CD8-positive, alpha-beta memory T cell (primary cell): ENCODE results near the gene NFATC3. TPM values are rescaled to one million over a fixed set of nuclear protein-coding genes. Genes with fewer than 3 reads are reported as not detected.

Experiments
- CTCF ChIA-PET: fragments of 350-600 bp; sonication (Branson Sonifier 250); formaldehyde crosslinking; loops from one replicate; lab custom pipeline; 2021; ENCODE audit warnings: antibody characterized with exemption; lab: Charles Lee
- POLR2A ChIA-PET: fragments of 350-600 bp; sonication (Branson Sonifier 250); formaldehyde crosslinking; loops from one replicate; lab custom pipeline; 2021; ENCODE audit warnings: antibody characterized with exemption; lab: Charles Lee
- DNase-seq, 5 donors: peaks; one replicate each; pipeline versions ENCODE4 v3.0.0 to v3.0.0-alpha.2; 2020 to 2022; ENCODE audit warnings: mixed read lengths in 1 of 5
- H3K27ac ChIP-seq: one replicate; pipeline ENCODE4 v1.7.0; 2013; ENCODE audit warnings: low read depth, mild to moderate bottlenecking, low read length, moderate library complexity
- H3K27me3 ChIP-seq: 2 replicates; pipeline ENCODE4 v1.7.0; 2013; ENCODE audit warnings: low read length, mild to moderate bottlenecking; ENCODE audit not compliant: insufficient read depth, poor library complexity, severe bottlenecking
- H3K36me3 ChIP-seq: 2 replicates; pipeline ENCODE4 v1.7.0; 2013; ENCODE audit warnings: mild to moderate bottlenecking, low read length, moderate library complexity; ENCODE audit not compliant: insufficient read depth
- H3K4me1 ChIP-seq: 2 replicates; pipeline ENCODE4 v1.7.0; 2013; ENCODE audit warnings: mild to moderate bottlenecking, low read length, moderate library complexity; ENCODE audit not compliant: insufficient read depth
- H3K4me3 ChIP-seq: 2 replicates; pipeline ENCODE4 v1.7.0; 2013; ENCODE audit warnings: mild to moderate bottlenecking, low read length
- H3K9me3 ChIP-seq: 2 replicates; pipeline ENCODE4 v1.7.0; 2013; ENCODE audit warnings: mild to moderate bottlenecking, low read length
- H3K27ac Mint-ChIP-seq, 8 donors: one replicate each; pipeline ENCODE4 v1.8.0; 2020 to 2021; ENCODE audit warnings: mixed read lengths in 8 of 8, mild to moderate bottlenecking in 6 of 8, inconsistent platforms in 3 of 8, moderate library complexity in 3 of 8
- H3K27me3 Mint-ChIP-seq, 2 donors: one replicate each; pipeline ENCODE4 v1.8.0; 2020 to 2021; ENCODE audit warnings: mixed read lengths in 2 of 2, mild to moderate bottlenecking in 1 of 2, moderate library complexity in 1 of 2
- H3K36me3 Mint-ChIP-seq, 3 donors: one replicate each; pipeline ENCODE4 v1.8.0; 2020 to 2021; ENCODE audit warnings: mixed read lengths in 3 of 3, inconsistent platforms in 1 of 3, mild to moderate bottlenecking in 1 of 3
- H3K4me1 Mint-ChIP-seq, 3 donors: one replicate each; pipeline ENCODE4 v1.8.0; 2020 to 2021; ENCODE audit warnings: mixed read lengths in 3 of 3, inconsistent platforms in 1 of 3, mild to moderate bottlenecking in 1 of 3
- H3K4me3 Mint-ChIP-seq, 7 donors: one replicate each; pipeline ENCODE4 v1.8.0; 2020 to 2021; ENCODE audit warnings: mixed read lengths in 7 of 7, mild to moderate bottlenecking in 6 of 7, moderate library complexity in 4 of 7, inconsistent platforms in 2 of 7
- H3K9me3 Mint-ChIP-seq, 5 donors: one replicate each; pipeline ENCODE4 v1.8.0; 2020 to 2022; ENCODE audit warnings: mixed read lengths in 5 of 5, mild to moderate bottlenecking in 3 of 5, moderate library complexity in 2 of 5, inconsistent platforms in 1 of 5
- polyA plus RNA-seq: library from polyadenylated mRNA; unstranded; fragments of 300-500 nt; fragmentation: Illumina TruSeq; gene quantifications from one replicate; pipeline ENCODE4 v1.2.3, GENCODE V29; 2021
- total RNA-seq, 2 experiments: library from RNA; stranded (reverse); gene quantifications; one replicate each; pipeline ENCODE4 v1.2.3, GENCODE V29; 2021

The NFATC3 gene
- total and polyA plus RNA-seq, 3 experiments from 2014 or later, result 91.1 to 120 (median 95.9) TPM

- H3K4me3 ChIP-seq, result no peak overlapping the region
- peaks cover 0 to 47% (median 6%) of the 10 kb centered on the region in 3 donors for H3K36me3 Mint-ChIP-seq
- H3K27me3 Mint-ChIP-seq, result no peaks in the 10 kb centered on the region
- no peaks in the 10 kb centered on the region for H3K27me3 ChIP-seq
- H3K36me3 ChIP-seq, result no peaks in the 10 kb centered on the region
- CTCF ChIA-PET, result interaction anchor here (1.9 kb wide), 1 partner anchor 15 kb away, joined by 5 read pairs; no protein-coding TSS in a partner anchor
- DNase-seq, result no peak
- H3K9me3 ChIP-seq, result no peaks in the 10 kb centered on the region
- H3K27ac Mint-ChIP-seq, result peak overlapping the region in 7 of 8 donors; percentile 9 to 91 (median 64)
- H3K9me3 Mint-ChIP-seq, result no peaks in the 10 kb centered on the region
- H3K4me1 Mint-ChIP-seq, result peaks cover 38 to 45% (median 41%) of the 10 kb centered on the region in 3 donors
- H3K4me1 ChIP-seq, result peaks cover 13% of the 10 kb centered on the region
- no peak overlapping the region for H3K4me3 Mint-ChIP-seq
- POLR2A ChIA-PET, result no interaction called here
- no peak overlapping the region for H3K27ac ChIP-seq
These were observed 130.1 kb downstream of the NFATC3 start for GRCh38 chr16:68215302-68215701.

- Mint-ChIP-seq H3K4me3 (no peak overlapping the region), H3K9me3 (no peaks in the 10 kb centered on the region), H3K4me1 (peaks cover 31 to 37% (median 32%) of the 10 kb centered on the region in 3 donors), H3K27me3 (no peaks in the 10 kb centered on the region), H3K36me3 (peaks cover 0 to 52% (median 7%) of the 10 kb centered on the region in 3 donors), H3K27ac (peak overlapping the region; percentile 12 to 76 (median 58))
- Histone ChIP-seq H3K36me3 (peaks cover 5% of the 10 kb centered on the region), H3K9me3 (no peaks in the 10 kb centered on the region), H3K27ac (no peak overlapping the region), H3K4me1 (peaks cover 7% of the 10 kb centered on the region), H3K4me3 (no peak overlapping the region), H3K27me3 (no peaks in the 10 kb centered on the region)
- ChIA-PET POLR2A (interaction anchor here (0.6 kb wide), 1 partner anchor 110 kb away, joined by 3 read pairs; no protein-coding TSS in a partner anchor), CTCF (interaction anchor here (0.9 to 1.9 kb wide), 2 partner anchors 14 to 123 kb away, joined by 3 to 5 read pairs; no protein-coding TSS in a partner anchor)
- no peak for DNase-seq
These were observed 131.1 kb downstream of the NFATC3 start for GRCh38 chr16:68216240-68216639.

GRCh38 chr16:68217506-68217905, 132.3 kb downstream of the NFATC3 start:
- H3K4me3 ChIP-seq, result no peak overlapping the region
- POLR2A ChIA-PET, result interaction anchor here (0.6 kb wide), 1 partner anchor 25 kb away, joined by 10 read pairs; no protein-coding TSS in a partner anchor
- H3K27me3 Mint-ChIP-seq, result no peaks in the 10 kb centered on the region
- H3K4me3 Mint-ChIP-seq, result peak overlapping the region in 1 of 7 donors; percentile 23
- DNase-seq, result no peak
- H3K9me3 ChIP-seq, result no peaks in the 10 kb centered on the region
- no peak overlapping the region for H3K27ac ChIP-seq
- CTCF ChIA-PET, result no interaction called here
- H3K27ac Mint-ChIP-seq, result peak overlapping the region in 7 of 8 donors; percentile 20 to 91 (median 55)
- no peaks in the 10 kb centered on the region for H3K9me3 Mint-ChIP-seq
- H3K36me3 ChIP-seq, result peaks cover 12% of the 10 kb centered on the region
- no peaks in the 10 kb centered on the region for H3K27me3 ChIP-seq
- H3K4me1 Mint-ChIP-seq, result peaks cover 21 to 30% (median 24%) of the 10 kb centered on the region in 3 donors
- no peaks in the 10 kb centered on the region for H3K4me1 ChIP-seq
- peaks cover 0 to 56% (median 7%) of the 10 kb centered on the region in 3 donors for H3K36me3 Mint-ChIP-seq

- DNase-seq, result no peak
- peaks cover 14 to 26% (median 22%) of the 10 kb centered on the region in 3 donors for H3K4me1 Mint-ChIP-seq
- H3K27me3 Mint-ChIP-seq, result no peaks in the 10 kb centered on the region
- Histone ChIP-seq H3K27ac (no peak overlapping the region), H3K4me1 (no peaks in the 10 kb centered on the region), H3K9me3 (no peaks in the 10 kb centered on the region), H3K27me3 (no peaks in the 10 kb centered on the region), H3K4me3 (no peak overlapping the region), H3K36me3 (peaks cover 16% of the 10 kb centered on the region)
- CTCF ChIA-PET, result interaction anchor here (1.2 kb wide), 2 partner anchors 8 to 14 kb away, joined by 3 read pairs; no protein-coding TSS in a partner anchor
- peaks cover 0 to 53% (median 7%) of the 10 kb centered on the region in 3 donors for H3K36me3 Mint-ChIP-seq
- peak overlapping the region in 7 of 8 donors; percentile 70 to 94 (median 84) for H3K27ac Mint-ChIP-seq
- peak overlapping the region in 5 of 7 donors; percentile 8 to 70 (median 60) for H3K4me3 Mint-ChIP-seq
- H3K9me3 Mint-ChIP-seq, result no peaks in the 10 kb centered on the region
- POLR2A ChIA-PET, result no interaction called here
These were observed 134.7 kb downstream of the NFATC3 start for GRCh38 chr16:68219725-68220351.

- CTCF ChIA-PET, result no interaction called here
- Histone ChIP-seq H3K27me3 (no peaks in the 10 kb centered on the region), H3K4me3 (no peak overlapping the region), H3K36me3 (peaks cover 16% of the 10 kb centered on the region), H3K4me1 (peaks cover 22% of the 10 kb centered on the region), H3K27ac (no peak overlapping the region), H3K9me3 (no peaks in the 10 kb centered on the region)
- H3K27me3 Mint-ChIP-seq, result no peaks in the 10 kb centered on the region
- POLR2A ChIA-PET, result no interaction called here
- peaks cover 29 to 44% (median 33%) of the 10 kb centered on the region in 3 donors for H3K4me1 Mint-ChIP-seq
- peaks cover 0 to 59% (median 2%) of the 10 kb centered on the region in 3 donors for H3K36me3 Mint-ChIP-seq
- DNase-seq, result no peak
- peak overlapping the region in 3 of 8 donors; percentile 9 to 78 (median 22) for H3K27ac Mint-ChIP-seq
- H3K9me3 Mint-ChIP-seq, result no peaks in the 10 kb centered on the region
- no peak overlapping the region for H3K4me3 Mint-ChIP-seq
These were observed 137.9 kb downstream of the NFATC3 start for GRCh38 chr16:68223072-68223471.

- no peaks in the 10 kb centered on the region for H3K9me3 ChIP-seq
- no peak overlapping the region for H3K4me3 Mint-ChIP-seq
- no peak overlapping the region for H3K4me3 ChIP-seq
- DNase-seq, result no peak
- peaks cover 0 to 3% of the 10 kb centered on the region in 2 donors for H3K27me3 Mint-ChIP-seq
- ChIA-PET CTCF (interaction anchor here (2.9 kb wide), 1 partner anchor 12 kb away, joined by 12 read pairs; no protein-coding TSS in a partner anchor), POLR2A (no interaction called here)
- peaks cover 15% of the 10 kb centered on the region for H3K36me3 ChIP-seq
- peak overlapping the region in 5 of 8 donors; percentile 14 to 77 (median 47) for H3K27ac Mint-ChIP-seq
- H3K27me3 ChIP-seq, result no peaks in the 10 kb centered on the region
- H3K36me3 Mint-ChIP-seq, result peaks cover 0 to 65% (median under 1%) of the 10 kb centered on the region in 3 donors
- no peaks in the 10 kb centered on the region for H3K9me3 Mint-ChIP-seq
- peaks cover 24 to 47% (median 42%) of the 10 kb centered on the region in 3 donors for H3K4me1 Mint-ChIP-seq
- H3K4me1 ChIP-seq, result peaks cover 32% of the 10 kb centered on the region
- H3K27ac ChIP-seq, result no peak overlapping the region
These were observed 140.9 kb downstream of the NFATC3 start for GRCh38 chr16:68226116-68226515.

GRCh38 chr16:68227183-68227793, 142.1 kb downstream of the NFATC3 start:
- Histone ChIP-seq H3K9me3 (no peaks in the 10 kb centered on the region), H3K27me3 (no peaks in the 10 kb centered on the region), H3K4me3 (no peak overlapping the region), H3K36me3 (peaks cover 10% of the 10 kb centered on the region), H3K27ac (no peak overlapping the region), H3K4me1 (peaks cover 32% of the 10 kb centered on the region)
- Mint-ChIP-seq H3K27me3 (peaks cover 0 to 4% of the 10 kb centered on the region in 2 donors), H3K27ac (peak overlapping the region in 7 of 8 donors; percentile 7 to 77 (median 42)), H3K4me1 (peaks cover 22 to 42% (median 40%) of the 10 kb centered on the region in 3 donors), H3K36me3 (peaks cover 0 to 60% (median 0%) of the 10 kb centered on the region in 3 donors), H3K9me3 (no peaks in the 10 kb centered on the region), H3K4me3 (peak overlapping the region in 1 of 7 donors; percentile 2)
- POLR2A ChIA-PET, result no interaction called here
- CTCF ChIA-PET, result interaction anchor here (0.9 to 2.9 kb wide), 5 partner anchors 8 to 235 kb away, joined by 3 to 12 read pairs (median 3); partner anchors contain the start of gene NFATC3
- no peak for DNase-seq
